H9 (cell line): ENCODE measurements around the gene TMEM145. TPM values are rescaled to one million over a fixed set of nuclear protein-coding genes. Genes with fewer than 3 reads are reported as not detected.
A peak's percentile ranks its signal among the peaks of the same experiment; 100 is the strongest.

ENCODE experiments used
- DNase-seq: peaks from one replicate; pipeline ENCODE4 v3.0.0-alpha.2; 2017
- H2AFZ ChIP-seq: one replicate; pipeline ENCODE4 v1.6.1; 2013; ENCODE audit warnings: mild to moderate bottlenecking, low read length, control low read depth, moderate library complexity
- H2AK5ac ChIP-seq: 2 replicates; pipeline ENCODE4 v1.6.1; 2013; ENCODE audit warnings: low read length, control low read depth, mixed read lengths; ENCODE audit not compliant: insufficient read length
- H2BK120ac ChIP-seq: one replicate; pipeline ENCODE4 v1.6.1; 2013; ENCODE audit warnings: low read depth, mild to moderate bottlenecking, low read length, control low read depth, inconsistent platforms; ENCODE audit not compliant: poor library complexity, severe bottlenecking
- H2BK12ac ChIP-seq: 2 replicates; pipeline ENCODE4 v1.6.1; 2013; ENCODE audit warnings: low read length, control low read depth, mixed read lengths, low read depth; ENCODE audit not compliant: insufficient read length
- H2BK15ac ChIP-seq: 2 replicates; pipeline ENCODE4 v1.6.1; 2013; ENCODE audit warnings: low read depth, low read length, control low read depth
- H2BK20ac ChIP-seq: one replicate; pipeline ENCODE4 v1.6.1; 2013; ENCODE audit warnings: low read depth, mild to moderate bottlenecking, low read length, control low read depth, inconsistent platforms; ENCODE audit not compliant: poor library complexity, severe bottlenecking
- H2BK5ac ChIP-seq: 2 replicates; pipeline ENCODE4 v1.6.1; 2013; ENCODE audit warnings: low read length, control low read depth, mixed read lengths; ENCODE audit not compliant: insufficient read length
- H3K14ac ChIP-seq: 2 replicates; pipeline ENCODE4 v1.6.1; 2013; ENCODE audit warnings: low read length, control low read depth; ENCODE audit not compliant: insufficient read depth
- H3K18ac ChIP-seq: 2 replicates; pipeline ENCODE4 v1.6.1; 2013; ENCODE audit warnings: low read depth, mild to moderate bottlenecking, mixed read lengths, low read length, control low read depth; ENCODE audit not compliant: insufficient read length
- H3K23ac ChIP-seq: 2 replicates; pipeline ENCODE4 v1.6.1; 2013; ENCODE audit warnings: low read length, control low read depth, mixed read lengths, low read depth; ENCODE audit not compliant: insufficient read length
- H3K23me2 ChIP-seq: 2 replicates; pipeline ENCODE4 v1.6.1; 2013; ENCODE audit warnings: low read depth, mild to moderate bottlenecking, mixed read lengths, low read length, control low read depth; ENCODE audit not compliant: insufficient read length, poor library complexity, severe bottlenecking
- H3K27ac ChIP-seq: 2 replicates; pipeline ENCODE4 v1.5.1; 2013; ENCODE audit warnings: low read length, control low read depth, mixed read lengths, low read depth; ENCODE audit not compliant: insufficient read length
- H3K27me3 ChIP-seq: 2 replicates; pipeline ENCODE4 v1.6.1; 2013; ENCODE audit warnings: low read length, control low read depth, inconsistent platforms; ENCODE audit not compliant: insufficient read depth
- H3K4ac ChIP-seq: 2 replicates; pipeline ENCODE4 v1.6.1; 2013; ENCODE audit warnings: low read depth, mild to moderate bottlenecking, control low read depth, inconsistent platforms, low read length, moderate library complexity
- H3K4me1 ChIP-seq: 2 replicates; pipeline ENCODE4 v1.6.1; 2013; ENCODE audit warnings: low read length, control low read depth, inconsistent platforms; ENCODE audit not compliant: insufficient read depth
- H3K4me2 ChIP-seq: 2 replicates; pipeline ENCODE4 v1.6.1; 2013; ENCODE audit warnings: low read length, control low read depth, mixed read lengths; ENCODE audit not compliant: insufficient read length, insufficient read depth
- H3K56ac ChIP-seq: 2 replicates; pipeline ENCODE4 v1.6.1; 2013; ENCODE audit warnings: low read depth, mild to moderate bottlenecking, mixed read lengths, low read length, control low read depth; ENCODE audit not compliant: insufficient read length
- H3K79me1 ChIP-seq: 2 replicates; pipeline ENCODE4 v1.6.1; 2013; ENCODE audit warnings: low read depth, mild to moderate bottlenecking, moderate library complexity, low read length, control low read depth, inconsistent platforms; ENCODE audit not compliant: insufficient read depth, poor library complexity, severe bottlenecking
- H3K79me2 ChIP-seq: 2 replicates; pipeline ENCODE4 v1.6.1; 2013; ENCODE audit warnings: low read length, control low read depth, inconsistent platforms; ENCODE audit not compliant: insufficient read depth
- H3K9ac ChIP-seq: 2 replicates; pipeline ENCODE4 v1.6.1; 2013; ENCODE audit warnings: low read length, control low read depth, mixed read lengths; ENCODE audit not compliant: insufficient read length; ENCODE audit errors: extremely low read depth
- H3K9me3 ChIP-seq: one replicate; pipeline ENCODE4 v1.6.1; 2013; ENCODE audit warnings: low read depth, low read length, inconsistent platforms; ENCODE audit not compliant: control insufficient read depth
- H3T11ph ChIP-seq: one replicate; pipeline ENCODE4 v1.6.1; 2013; ENCODE audit warnings: mild to moderate bottlenecking, low read length, control low read depth, inconsistent platforms
- H4K20me1 ChIP-seq: one replicate; pipeline ENCODE4 v1.6.1; 2013; ENCODE audit not compliant: control insufficient read depth, insufficient read length, insufficient read depth
- H4K5ac ChIP-seq: 2 replicates; pipeline ENCODE4 v1.6.1; 2013; ENCODE audit warnings: low read depth, mild to moderate bottlenecking, mixed read lengths, low read length, control low read depth; ENCODE audit not compliant: insufficient read length
- H4K8ac ChIP-seq: replicated peaks from 2 replicates; pipeline ENCODE4 v1.6.1; 2013; ENCODE audit warnings: low read length, control low read depth, mixed read lengths, low read depth; ENCODE audit not compliant: insufficient read length
- H4K91ac ChIP-seq: 2 replicates; pipeline ENCODE4 v1.6.1; 2013; ENCODE audit warnings: low read depth, mild to moderate bottlenecking, moderate library complexity, mixed read lengths, low read length, control low read depth; ENCODE audit not compliant: insufficient read length
- H3K27ac Mint-ChIP-seq, 3 experiments: 2 replicates in 2 of 3; 3 replicates in 1 of 3; pipeline ENCODE4 v1.8.0; 2020 to 2021; ENCODE audit warnings: mixed read lengths in 3 of 3, mild to moderate bottlenecking in 1 of 3, moderate library complexity in 1 of 3
- H3K27me3 Mint-ChIP-seq: 2 replicates; pipeline ENCODE4 v1.8.0; 2021; ENCODE audit warnings: low read depth, mild to moderate bottlenecking, moderate library complexity, mixed read lengths
- H3K36me3 Mint-ChIP-seq, 3 experiments: 2 replicates in 2 of 3; 3 replicates in 1 of 3; pipeline ENCODE4 v1.8.0; 2020 to 2021; ENCODE audit warnings: low read depth in 3 of 3, mixed read lengths in 3 of 3; ENCODE audit not compliant: insufficient read depth in 1 of 3
- H3K4me1 Mint-ChIP-seq, 2 experiments: 2 replicates each; pipeline ENCODE4 v1.8.0; 2020; ENCODE audit warnings: mixed read lengths in 2 of 2
- H3K4me3 Mint-ChIP-seq, 2 experiments: 2 replicates in 1 of 2; 3 replicates in 1 of 2; pipeline ENCODE4 v1.8.0; 2020 to 2021; ENCODE audit warnings: mild to moderate bottlenecking in 2 of 2, mixed read lengths in 2 of 2, moderate library complexity in 1 of 2
- H3K9me3 Mint-ChIP-seq, 2 experiments: 2 replicates in 1 of 2; 3 replicates in 1 of 2; pipeline ENCODE4 v1.8.0; 2020; ENCODE audit warnings: mild to moderate bottlenecking in 2 of 2, mixed read lengths in 2 of 2, moderate library complexity in 1 of 2
- total RNA-seq: library from RNA; stranded (reverse); gene quantifications from 2 replicates; pipeline ENCODE4 v1.2.1, GENCODE V29; 2021
- TF ChIP-seq, protein P1 (sequence below): fragments of 200-600 bp; sonication (generic); conservative IDR thresholded peaks from 3 replicates; pipeline ENCODE4 v1.8.0; 2021; ENCODE audit warnings: antibody characterized with exemption, mild to moderate bottlenecking

TMEM145 gene
- total RNA-seq, 1 experiment from 2014 or later = 4.5 TPM

DNA sequence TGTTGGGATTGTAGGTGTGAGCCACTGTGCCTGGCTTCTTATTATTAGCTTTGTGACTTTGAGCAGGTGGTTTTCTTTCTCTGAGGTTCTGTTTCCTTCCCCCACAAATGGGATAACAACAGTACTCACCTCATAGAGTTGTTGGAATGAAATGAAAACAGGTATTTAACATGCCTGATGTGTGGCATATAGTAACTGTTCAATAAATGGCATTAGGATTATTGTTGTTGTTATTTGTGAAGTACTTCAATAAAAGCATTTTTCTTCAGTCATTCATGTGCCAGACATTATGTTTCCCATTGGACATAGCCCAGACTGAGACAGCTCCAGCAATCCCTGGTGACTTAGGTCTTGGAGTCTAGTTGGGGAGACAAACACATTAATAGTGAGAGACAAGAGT is 13.9 kb downstream of the TMEM145 start:
- H2AK5ac ChIP-seq = no peak overlapping the region
- peaks cover 25 to 32% of the 10 kb centered on the region in 2 experiments for H3K4me1 Mint-ChIP-seq
- H3K56ac ChIP-seq = no peak overlapping the region
- no peak overlapping the region for H3K27ac ChIP-seq
- no peak overlapping the region for H3K4ac ChIP-seq
- no peak overlapping the region for H2AFZ ChIP-seq
- H3K9ac ChIP-seq = no peak overlapping the region
- no peak overlapping the region for H2BK20ac ChIP-seq
- no peak overlapping the region for H4K5ac ChIP-seq
- no peak overlapping the region; the same call in 1 of the 2 replicates for H2BK15ac ChIP-seq
- H3K79me2 ChIP-seq = peaks cover 5% of the 10 kb centered on the region; the same call in 1 of the 2 replicates
- no peaks in the 10 kb centered on the region for H3K27me3 ChIP-seq
- no peak overlapping the region for H4K8ac ChIP-seq
- H3K4me3 Mint-ChIP-seq = peak overlapping the region; percentile 80 to 89
- no peaks in the 10 kb centered on the region for H3K9me3 Mint-ChIP-seq
- H3K36me3 Mint-ChIP-seq = peaks cover 0 to 3% (median 0%) of the 10 kb centered on the region in 3 experiments; a peak in 2 of 7 replicates
- H3K27ac Mint-ChIP-seq = no peak overlapping the region
- TF ChIP-seq, protein P1, sequence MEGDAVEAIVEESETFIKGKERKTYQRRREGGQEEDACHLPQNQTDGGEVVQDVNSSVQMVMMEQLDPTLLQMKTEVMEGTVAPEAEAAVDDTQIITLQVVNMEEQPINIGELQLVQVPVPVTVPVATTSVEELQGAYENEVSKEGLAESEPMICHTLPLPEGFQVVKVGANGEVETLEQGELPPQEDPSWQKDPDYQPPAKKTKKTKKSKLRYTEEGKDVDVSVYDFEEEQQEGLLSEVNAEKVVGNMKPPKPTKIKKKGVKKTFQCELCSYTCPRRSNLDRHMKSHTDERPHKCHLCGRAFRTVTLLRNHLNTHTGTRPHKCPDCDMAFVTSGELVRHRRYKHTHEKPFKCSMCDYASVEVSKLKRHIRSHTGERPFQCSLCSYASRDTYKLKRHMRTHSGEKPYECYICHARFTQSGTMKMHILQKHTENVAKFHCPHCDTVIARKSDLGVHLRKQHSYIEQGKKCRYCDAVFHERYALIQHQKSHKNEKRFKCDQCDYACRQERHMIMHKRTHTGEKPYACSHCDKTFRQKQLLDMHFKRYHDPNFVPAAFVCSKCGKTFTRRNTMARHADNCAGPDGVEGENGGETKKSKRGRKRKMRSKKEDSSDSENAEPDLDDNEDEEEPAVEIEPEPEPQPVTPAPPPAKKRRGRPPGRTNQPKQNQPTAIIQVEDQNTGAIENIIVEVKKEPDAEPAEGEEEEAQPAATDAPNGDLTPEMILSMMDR = no peak
- H3K23ac ChIP-seq = no peak overlapping the region
- H3K4me2 ChIP-seq = peak overlapping the region; percentile 45
- H3K4me1 ChIP-seq = no peaks in the 10 kb centered on the region; the same call in 1 of the 2 replicates
- no peaks in the 10 kb centered on the region for H4K20me1 ChIP-seq
- no peak overlapping the region for H3K14ac ChIP-seq
- no peak overlapping the region for H2BK5ac ChIP-seq
- H2BK12ac ChIP-seq = no peak overlapping the region
- no peak overlapping the region for H3K18ac ChIP-seq
- H4K91ac ChIP-seq = no peak overlapping the region
- no peak overlapping the region for H2BK120ac ChIP-seq
- H3K9me3 ChIP-seq = no peaks in the 10 kb centered on the region
- no peak for DNase-seq
- H3K23me2 ChIP-seq = peaks cover 19% of the 10 kb centered on the region
- H3K79me1 ChIP-seq = peaks cover 11% of the 10 kb centered on the region
- peaks cover 28% of the 10 kb centered on the region for H3K27me3 Mint-ChIP-seq
- no peak overlapping the region for H3T11ph ChIP-seq
